A549 (cell line): ENCODE results near the gene HEXB.

Source experiments
- KDM1A ChIP-seq: fragments of 200-600 bp; sonication (generic); IDR thresholded peaks from 2 replicates; pipeline ENCODE4 v1.6.1; 2016; ENCODE audit warnings: low read depth, mild to moderate bottlenecking
- RAD21 ChIP-seq, 2 experiments: fragments of >200 bp in 1 of 2; sonication (Bioruptor Twin) in 1 of 2; formaldehyde crosslinking in 1 of 2; IDR thresholded peaks in 1 of 2; conservative IDR thresholded peaks in 1 of 2; 2 replicates in 1 of 2; 3 replicates in 1 of 2; pipeline ENCODE4 v1.6.1; 2012 to 2018; ENCODE audit warnings: inconsistent platforms in 1 of 2
- TF ChIP-seq, protein P1 (sequence below): fragments of 450-650 bp; IDR thresholded peaks from 2 replicates; pipeline ENCODE4 v1.6.1; 2014; ENCODE audit warnings: antibody characterized with exemption

DNA sequence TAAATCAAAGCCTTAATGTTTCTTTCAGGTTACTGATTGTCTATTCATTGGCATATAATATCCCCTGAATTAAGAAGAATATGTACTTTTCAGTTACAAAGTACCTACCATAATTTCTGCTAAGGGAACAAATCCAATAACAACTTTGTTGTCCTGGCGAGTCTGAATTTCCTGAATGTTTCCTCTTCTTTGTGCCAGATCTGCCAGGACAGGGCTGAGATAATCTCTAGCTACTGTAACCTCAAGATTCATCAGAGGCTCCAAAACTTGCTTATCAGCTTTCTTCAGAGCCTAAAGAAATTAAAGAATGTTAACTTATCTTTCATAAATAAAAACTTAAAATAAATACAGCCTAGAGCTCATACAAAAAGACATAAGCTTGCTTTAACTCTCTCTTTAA is 37.2 kb downstream of the HEXB start:
- TF ChIP-seq RAD21 (conservative IDR thresholded peaks at IDR 0.05 in 1 of 2, IDR thresholded peaks at IDR 0.05 in 1 of 2) (no peak), KDM1A (no peak)
- TF ChIP-seq, protein P1, sequence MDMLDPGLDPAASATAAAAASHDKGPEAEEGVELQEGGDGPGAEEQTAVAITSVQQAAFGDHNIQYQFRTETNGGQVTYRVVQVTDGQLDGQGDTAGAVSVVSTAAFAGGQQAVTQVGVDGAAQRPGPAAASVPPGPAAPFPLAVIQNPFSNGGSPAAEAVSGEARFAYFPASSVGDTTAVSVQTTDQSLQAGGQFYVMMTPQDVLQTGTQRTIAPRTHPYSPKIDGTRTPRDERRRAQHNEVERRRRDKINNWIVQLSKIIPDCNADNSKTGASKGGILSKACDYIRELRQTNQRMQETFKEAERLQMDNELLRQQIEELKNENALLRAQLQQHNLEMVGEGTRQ: no peak
